ENCODE results near the gene PPP1R26.

Gene PPP1R26

GRCh38 chr9:135490166-135490870 lies 10.7 kb downstream of the PPP1R26 start:
- no peak for DNase-seq

- DNase-seq = no peak
These were observed 11.4 kb downstream of the PPP1R26 start for GRCh38 chr9:135490980-135491464.

- no peak for DNase-seq
These were observed 12.2 kb downstream of the PPP1R26 start for GRCh38 chr9:135491764-135492163.

GRCh38 chr9:135492886-135493669 lies 13.5 kb downstream of the PPP1R26 start:
- no peak for DNase-seq

- no peak for DNase-seq
These were observed 15.4 kb downstream of the PPP1R26 start for GRCh38 chr9:135494791-135495559.

- no peak for DNase-seq
These were observed 19.0 kb downstream of the PPP1R26 start for GRCh38 chr9:135498381-135499126.

- peak; percentile 24 for DNase-seq
These were observed 19.9 kb downstream of the PPP1R26 start for GRCh38 chr9:135499326-135500070.

GRCh38 chr9:135500071-135500524 lies 20.5 kb downstream of the PPP1R26 start:
- DNase-seq = no peak

GRCh38 chr9:135500525-135501260 lies 21.1 kb downstream of the PPP1R26 start, which contains the start of gene MRPS2:
TSS of gene MRPS2 (plus strand) at chr9:135500682. CDS start at chr9:135500711, 29 bp downstream.
- DNase-seq = no peak

- no peak for DNase-seq
These were observed 21.9 kb downstream of the PPP1R26 start for GRCh38 chr9:135501261-135502167.

GRCh38 chr9:135502168-135502872 lies 22.7 kb downstream of the PPP1R26 start:
- no peak for DNase-seq

- no peak for DNase-seq
These were observed 23.3 kb downstream of the PPP1R26 start for GRCh38 chr9:135502873-135503321.

- DNase-seq = no peak
These were observed 24.0 kb downstream of the PPP1R26 start for GRCh38 chr9:135503371-135504261.

GRCh38 chr9:135504262-135505243 lies 25.0 kb downstream of the PPP1R26 start:
- DNase-seq = no peak

- no peak for DNase-seq
These were observed 26.0 kb downstream of the PPP1R26 start for GRCh38 chr9:135505406-135506187.

Data from NCI-H524 treated with DMSO at 0.1 percent for 48 hours (cell line).